GM21786 (cell line): ENCODE data around the gene PPT2.

Experiments used
- ATAC-seq: cut with Tn5 transposase; IDR thresholded peaks from one replicate; pipeline ENCODE4 v1.9.1; 2021; ENCODE audit not compliant: unreplicated experiment

The PPT2 gene

DNA sequence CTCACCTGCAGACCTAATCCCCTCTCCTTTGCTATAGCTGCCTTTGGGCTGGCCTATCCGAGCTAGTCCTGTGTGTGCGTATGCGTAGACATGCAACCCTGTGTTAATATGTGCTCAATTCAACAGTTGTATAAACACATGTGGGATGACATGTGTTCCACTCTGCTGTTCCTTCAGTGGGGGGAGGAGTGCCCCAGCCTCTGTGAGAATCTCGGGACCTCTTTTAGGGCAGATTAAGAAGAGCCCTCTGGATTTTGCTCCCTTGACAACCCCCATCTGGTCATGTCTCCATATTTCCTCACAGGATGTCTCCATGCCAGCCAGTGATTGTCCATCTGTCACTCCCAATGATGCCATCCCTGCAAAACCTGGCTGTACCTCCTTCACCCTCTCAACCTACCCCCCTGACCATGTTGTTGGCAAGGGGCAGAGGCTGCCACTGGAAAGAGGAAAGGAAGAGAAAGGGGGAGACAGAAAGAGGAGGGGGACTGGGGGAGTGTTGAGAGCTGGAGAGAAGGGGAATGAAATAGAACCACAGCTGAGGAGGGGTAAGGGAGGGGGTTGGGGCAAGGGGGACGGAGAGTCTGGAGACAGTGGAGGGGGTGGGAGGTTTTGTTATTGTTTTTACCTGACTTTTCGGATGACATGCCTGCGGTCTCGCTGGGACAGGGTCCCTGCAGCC, 2.6 kb upstream of the PPT2 start:
- ATAC-seq = no peak

DNA sequence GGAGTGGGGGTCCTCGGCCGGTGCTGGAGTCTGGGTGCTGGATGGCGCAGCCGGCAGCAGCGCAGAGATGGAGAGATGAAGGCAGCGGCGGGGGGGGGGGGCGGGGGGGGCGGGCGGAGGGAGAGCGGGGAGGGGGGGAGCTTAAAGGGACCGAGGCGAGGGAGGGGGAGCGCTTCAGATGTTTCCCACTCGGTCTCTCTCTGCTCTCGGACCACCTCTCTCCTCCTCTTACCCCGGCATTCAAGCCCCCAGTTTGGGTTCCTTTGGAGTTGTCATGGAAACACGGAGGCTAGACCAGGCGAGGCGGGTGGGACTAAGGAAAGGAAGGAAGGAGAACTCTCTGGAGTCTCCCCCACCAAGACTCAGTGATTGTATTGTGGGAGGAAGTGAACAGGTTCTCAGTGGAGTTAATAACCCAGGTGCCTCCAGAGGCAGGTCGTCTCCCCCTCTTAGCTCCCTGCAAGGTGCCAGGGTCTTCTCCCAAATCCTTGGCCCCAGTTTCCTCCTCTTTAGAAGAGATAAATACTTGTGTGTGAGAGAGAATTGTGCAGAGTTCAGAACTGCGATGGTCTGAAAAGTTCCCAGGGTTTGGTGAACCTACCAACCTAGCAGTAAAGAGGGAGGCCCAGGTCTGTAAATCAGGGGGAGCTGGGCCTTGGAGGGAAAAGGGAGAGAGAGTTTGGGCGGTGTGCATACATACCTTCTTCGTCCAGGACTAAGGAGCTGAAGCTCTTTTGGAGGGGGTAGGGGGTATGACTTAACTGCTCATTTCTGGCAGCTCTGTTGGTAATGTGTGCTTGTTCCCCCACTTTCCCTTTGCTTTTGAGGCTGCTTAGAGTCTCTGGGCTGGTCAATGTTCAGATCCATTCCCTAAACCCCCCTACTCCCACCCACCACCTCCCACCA, 1.8 kb upstream of the PPT2 start, which contains the start of gene PRRT1:
TSS of gene PRRT1 (minus strand) at position 77 of the 906 bp plus-strand sequence. CDS start 112 bp downstream, outside the sequence.
- no peak for ATAC-seq

DNA sequence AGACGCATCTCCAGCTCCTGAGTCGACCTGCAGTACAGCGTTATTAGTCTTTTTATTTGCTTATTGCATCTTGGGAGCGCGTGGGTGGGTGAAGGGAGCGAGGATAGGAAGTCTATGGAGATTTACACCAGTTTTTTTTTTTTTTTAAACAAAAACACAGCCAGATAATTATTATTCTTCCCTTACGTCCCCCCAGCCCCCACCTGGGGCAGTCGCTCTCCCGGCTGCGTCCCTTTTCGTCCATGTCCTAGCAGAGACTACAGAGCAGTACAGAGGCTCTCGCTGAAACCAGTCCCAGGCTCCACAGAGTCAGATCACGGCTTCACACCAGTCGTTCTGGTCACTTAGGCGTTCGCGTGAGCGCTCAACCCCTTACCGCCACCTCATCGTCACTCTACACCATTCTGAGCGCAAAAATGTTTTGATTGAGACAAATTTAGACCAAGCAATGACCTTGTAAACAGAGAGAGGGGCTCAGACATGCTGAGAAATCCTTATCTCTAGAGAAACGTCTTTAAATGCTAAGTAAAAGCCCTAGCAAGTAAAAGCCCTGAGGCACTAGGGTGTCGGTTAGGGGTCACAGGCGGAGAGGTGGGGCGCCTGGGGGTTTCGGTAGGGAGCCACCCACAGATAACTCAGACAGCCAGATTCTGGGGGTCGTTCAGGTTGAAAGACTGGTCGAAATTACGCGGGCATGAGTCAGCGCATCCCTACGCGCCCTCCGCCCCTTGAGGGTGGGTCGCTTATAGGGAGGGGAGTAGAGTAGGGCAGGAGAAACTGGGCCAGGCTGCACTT, 975 bp upstream of the PPT2 start:
- no peak for ATAC-seq

DNA sequence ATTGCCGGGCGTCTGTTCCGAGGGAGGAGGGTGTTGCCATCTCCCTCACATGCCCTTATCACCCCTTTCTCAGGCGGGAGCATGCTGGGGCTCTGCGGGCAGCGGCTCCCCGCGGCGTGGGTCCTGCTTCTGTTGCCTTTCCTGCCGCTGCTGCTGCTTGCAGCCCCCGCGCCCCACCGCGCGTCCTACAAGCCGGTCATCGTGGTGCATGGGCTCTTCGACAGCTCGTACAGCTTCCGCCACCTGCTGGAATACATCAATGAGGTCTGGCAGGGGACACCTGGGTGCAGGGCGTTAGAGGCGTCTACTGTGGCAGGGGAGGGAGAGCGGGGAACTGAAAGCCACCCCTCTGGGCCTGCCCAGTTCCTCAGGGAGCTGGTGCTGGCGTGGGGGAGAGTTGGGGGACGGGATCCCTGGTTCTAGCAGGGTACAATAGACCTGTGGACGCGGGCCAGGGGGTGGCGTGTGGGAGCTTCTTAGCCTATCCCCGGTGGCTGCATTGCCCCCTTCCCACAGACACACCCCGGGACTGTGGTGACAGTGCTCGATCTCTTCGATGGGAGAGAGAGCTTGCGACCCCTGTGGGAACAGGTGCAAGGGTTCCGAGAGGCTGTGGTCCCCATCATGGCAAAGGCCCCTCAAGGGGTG, 697 bp downstream of the PPT2 start:
- ATAC-seq = no peak

DNA sequence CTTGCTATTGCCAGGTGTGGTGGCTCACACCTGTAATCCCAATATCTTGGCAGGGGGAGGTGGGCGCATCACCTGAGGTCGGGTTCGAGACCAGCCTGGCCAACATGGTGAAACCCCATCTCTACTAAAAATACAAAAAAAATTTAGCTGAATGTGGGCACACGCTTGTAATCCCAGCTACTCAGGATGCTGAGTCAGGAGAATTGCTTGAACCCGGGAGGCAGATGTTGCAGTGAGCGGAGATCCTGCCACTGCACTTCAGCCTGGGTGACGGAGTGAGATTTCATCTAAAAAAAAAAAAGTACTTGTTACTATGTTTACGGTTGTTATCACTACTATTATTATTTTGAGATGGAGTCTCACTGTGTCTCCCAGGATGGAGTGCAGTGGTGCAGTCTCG, 3.0 kb downstream of the PPT2 start:
- no peak for ATAC-seq

DNA sequence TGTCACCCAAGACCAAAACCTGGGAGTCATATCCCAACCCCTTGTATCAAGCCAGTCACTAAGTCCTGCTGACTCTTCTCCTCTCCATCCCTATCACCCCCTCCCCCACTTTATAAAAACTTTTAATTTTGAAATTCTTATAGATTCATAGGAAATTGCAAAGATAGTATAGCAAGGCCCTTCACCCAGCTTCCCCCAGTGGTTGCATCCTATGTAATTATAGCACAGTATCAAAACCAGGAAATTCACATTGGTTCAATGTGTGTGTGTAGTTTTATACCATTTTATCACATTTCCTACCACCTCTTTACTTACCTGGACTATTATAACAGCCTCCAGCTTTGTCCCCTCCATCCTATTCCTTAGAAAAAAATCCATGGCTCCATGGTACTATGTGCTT, 4.1 kb downstream of the PPT2 start:
- ATAC-seq = no peak

DNA sequence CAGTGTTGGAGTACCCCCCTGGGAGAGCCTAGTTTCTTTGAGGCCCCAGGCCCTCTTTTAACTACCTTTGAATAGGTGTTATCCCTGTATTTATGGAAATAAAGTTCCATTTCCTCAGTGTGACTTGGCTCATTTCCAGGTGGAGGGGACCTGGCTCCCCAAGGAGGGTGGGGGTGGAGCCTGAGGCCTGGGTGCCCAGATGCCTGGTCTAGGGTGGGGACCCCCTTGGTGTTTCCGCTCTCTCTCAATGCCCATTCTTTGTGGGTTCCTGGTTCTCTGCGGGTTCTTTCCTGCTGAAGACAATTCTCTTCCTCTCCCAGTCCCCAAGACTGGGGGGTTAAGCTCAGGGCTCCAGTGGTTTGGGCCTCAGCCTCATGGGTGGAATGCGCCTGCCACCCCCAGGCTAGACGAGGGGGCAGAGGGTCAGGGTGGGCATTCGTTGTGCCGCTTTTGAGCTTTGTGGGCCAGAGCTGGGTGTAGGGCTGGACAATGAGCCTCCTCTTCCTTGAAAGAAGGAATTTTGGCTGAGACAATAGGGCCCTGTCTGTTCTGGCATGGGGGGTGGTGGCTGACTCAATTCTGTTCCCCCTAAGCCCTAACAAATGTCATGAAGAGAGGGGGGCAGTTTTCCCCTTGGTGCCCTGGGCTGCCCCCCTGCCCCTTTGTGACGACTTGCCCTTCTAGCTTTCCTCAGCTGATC, 9.8 kb downstream of the PPT2 start:
- ATAC-seq = no peak

DNA sequence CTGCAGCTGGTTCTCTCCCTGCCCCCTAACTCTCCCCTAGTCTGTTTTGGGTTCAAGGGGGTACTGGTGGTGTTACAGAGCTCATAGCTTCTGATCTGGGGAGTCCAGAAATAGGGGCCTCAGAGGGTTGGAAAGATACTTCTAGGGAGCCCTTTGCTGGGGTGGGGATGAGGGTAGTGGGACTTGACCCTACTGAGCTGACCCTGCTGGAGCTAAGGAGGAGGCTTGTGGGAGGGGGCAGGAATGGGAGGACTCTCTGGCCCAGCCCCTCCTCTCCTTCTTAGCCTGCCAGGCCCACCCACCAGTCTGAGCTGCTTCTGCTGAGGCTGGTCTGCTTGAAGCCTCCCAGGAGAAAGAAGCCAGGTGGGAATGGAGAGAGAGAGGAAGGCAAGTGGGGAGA, 10.4 kb downstream of the PPT2 start, which contains the start of gene EGFL8:
TSS of gene EGFL8 (plus strand) at position 301 of the 400 bp plus-strand sequence. CDS start 1,571 bp downstream, outside the sequence.
- ATAC-seq = no peak

DNA sequence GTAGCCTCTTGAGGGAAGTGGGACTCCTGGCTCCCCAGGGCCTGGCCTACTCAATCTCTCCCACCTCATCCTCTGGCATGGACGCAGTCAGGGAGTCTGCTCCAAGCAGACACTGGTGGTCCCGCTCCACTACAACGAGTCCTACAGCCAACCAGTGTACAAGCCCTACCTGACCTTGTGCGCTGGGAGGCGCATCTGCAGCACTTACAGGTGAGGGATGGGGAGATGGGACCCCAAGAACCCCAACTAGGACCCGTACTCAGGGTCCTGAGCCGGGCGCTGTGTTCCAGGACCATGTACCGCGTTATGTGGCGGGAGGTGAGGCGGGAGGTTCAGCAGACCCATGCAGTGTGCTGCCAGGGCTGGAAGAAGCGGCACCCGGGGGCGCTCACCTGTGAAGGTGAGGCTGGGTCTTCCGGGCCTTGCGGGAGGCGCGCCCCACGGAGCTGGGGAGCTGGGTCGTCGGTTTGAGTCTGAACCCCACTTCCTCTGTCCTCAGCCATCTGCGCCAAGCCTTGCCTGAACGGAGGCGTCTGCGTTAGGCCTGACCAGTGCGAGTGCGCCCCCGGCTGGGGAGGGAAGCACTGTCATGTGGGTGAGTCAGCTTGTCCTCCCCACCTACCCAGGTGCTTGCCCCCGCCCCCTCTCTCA, 12.6 kb downstream of the PPT2 start:
- ATAC-seq = no peak

DNA sequence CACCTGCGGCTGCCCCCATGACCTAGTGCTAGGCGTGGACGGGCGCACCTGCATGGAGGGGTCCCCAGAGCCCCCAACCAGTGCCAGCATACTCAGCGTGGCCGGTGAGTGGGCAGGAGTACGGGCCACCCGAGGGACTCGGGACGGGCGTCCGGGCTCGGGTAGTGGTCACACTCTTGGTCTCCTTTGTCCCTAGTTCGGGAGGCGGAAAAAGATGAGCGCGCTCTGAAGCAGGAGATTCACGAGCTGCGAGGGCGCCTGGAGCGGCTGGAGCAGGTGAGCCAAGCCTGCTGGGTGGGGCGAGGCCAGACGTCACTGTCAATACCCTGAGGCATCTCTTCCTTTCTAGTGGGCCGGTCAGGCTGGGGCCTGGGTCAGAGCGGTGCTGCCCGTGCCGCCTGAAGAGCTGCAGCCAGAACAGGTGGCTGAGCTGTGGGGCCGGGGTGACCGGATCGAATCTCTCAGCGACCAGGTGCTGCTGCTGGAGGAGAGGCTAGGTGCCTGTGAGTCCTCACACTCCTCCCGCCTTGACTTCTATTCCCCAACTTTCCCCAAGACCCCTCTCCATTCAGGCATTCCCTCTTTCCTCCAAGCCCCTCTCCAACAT, 13.3 kb downstream of the PPT2 start:
- ATAC-seq = no peak

DNA sequence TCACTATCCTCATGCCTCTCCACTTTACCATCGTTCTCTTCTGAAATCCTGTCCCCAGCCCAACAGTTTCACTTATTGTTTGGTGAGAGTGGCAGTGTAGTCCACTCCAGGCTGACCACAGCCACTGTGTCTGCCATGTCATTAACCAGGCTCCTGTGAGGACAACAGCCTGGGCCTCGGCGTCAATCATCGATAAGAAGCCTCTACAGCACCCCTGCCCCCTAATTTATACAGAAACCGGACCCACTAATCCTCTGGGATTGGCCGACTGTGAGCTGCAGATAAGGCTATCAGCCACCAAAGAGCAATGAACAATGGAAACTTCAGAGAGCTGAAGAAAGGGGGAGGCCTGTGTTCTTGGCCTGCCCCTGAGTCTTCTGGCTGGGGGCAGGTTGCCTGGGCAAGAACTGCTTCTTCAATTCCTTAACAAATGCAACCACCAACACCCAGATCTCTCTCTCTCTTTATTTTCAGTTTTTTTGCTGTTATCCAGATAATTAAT, 13.9 kb downstream of the PPT2 start:
- ATAC-seq = no peak

DNA sequence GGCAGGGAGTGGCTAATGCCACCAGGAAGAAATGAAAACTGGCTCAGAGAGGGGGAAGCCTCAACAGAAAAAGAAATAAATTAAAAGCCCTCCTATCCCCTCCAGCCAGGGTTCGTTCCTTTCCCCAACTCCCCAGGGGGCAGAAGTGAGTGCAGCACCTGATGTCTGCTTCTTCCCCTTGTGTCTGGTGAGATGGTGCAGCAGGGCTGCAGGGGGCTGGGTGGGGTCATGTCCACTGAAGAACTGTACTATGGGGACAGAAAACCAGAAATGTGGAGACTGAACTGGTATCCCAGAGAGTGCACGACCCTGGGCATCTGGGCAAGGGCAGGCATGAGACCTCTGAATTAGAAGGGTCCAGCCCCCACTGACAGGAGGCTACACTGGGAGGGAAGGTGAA, 14.4 kb downstream of the PPT2 start:
- no peak for ATAC-seq

DNA sequence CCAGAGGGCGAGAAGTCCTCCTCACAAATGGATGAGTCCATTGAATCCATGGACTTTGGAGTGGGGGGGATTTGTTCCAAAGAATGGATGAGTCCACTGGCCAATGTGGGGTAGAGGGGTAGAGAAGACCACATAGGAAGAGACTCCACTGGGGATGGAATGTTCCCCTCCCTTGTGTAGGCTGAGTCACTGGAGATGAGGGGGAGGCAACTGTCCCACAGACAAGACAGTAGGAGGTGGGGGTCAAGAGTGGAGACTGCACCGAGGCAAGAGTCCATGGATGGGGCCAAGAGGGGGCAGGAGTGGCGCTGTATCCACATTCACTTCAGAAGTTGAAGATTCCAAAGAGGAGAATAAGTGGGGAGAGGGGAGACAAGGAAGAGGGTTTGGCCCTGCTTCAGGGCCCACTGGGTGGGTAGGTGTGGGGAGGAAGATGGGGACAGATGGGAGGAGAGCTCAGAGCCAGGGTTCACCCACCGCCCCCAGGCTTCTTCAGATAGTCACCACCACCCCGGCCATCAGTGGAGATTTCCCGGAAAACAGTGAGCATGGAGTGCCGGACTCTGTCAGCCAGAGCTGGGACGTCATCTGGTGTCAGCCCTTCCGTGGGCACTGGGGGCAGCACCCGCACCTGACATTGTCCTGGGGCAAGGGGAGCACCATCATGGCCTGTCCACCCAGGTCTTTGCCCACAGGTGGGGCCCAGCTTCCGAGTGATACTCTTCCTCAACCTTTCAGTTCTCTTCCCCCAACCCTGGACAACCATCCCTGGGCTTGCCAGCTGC, 15.1 kb downstream of the PPT2 start:
- ATAC-seq = no peak

DNA sequence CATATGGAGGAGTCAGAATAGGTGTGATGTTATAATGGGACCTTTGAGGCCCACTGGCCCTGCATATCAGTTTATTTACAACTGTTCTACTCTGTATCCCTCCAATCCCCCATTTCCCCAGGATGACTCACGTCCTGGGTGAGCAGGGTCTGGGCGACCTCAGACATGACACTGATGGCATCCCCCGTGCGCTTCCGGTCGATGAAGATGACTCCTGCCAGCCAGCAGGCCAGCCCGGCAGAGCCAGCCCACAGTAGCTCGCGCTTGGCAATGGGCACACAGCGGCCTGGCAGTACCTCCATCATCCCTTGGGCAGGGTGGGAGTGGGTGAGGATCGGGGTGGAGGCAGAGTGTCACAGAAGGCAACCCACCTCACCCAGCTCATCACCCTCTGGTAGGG, 16.4 kb downstream of the PPT2 start:
- ATAC-seq = no peak

DNA sequence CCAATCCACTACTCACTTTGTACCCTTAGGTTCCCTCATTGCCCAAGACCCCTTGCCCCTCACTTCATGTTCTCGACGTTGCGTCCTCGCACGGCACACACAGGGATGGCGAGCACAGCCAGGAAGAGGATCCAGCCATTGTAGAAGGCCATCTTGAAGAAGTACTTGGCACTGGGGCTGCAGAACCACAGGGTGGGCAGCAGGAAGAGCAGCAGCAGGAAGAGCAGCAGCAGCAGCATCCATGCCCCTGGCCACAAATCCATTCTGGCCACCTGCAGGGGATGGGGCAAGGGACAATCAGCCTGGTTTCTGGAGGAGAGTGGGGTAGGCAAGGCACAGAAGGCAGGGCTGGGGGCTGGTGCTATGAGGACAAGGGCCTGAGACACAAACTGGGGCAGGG, 17.3 kb downstream of the PPT2 start:
- no peak for ATAC-seq

DNA sequence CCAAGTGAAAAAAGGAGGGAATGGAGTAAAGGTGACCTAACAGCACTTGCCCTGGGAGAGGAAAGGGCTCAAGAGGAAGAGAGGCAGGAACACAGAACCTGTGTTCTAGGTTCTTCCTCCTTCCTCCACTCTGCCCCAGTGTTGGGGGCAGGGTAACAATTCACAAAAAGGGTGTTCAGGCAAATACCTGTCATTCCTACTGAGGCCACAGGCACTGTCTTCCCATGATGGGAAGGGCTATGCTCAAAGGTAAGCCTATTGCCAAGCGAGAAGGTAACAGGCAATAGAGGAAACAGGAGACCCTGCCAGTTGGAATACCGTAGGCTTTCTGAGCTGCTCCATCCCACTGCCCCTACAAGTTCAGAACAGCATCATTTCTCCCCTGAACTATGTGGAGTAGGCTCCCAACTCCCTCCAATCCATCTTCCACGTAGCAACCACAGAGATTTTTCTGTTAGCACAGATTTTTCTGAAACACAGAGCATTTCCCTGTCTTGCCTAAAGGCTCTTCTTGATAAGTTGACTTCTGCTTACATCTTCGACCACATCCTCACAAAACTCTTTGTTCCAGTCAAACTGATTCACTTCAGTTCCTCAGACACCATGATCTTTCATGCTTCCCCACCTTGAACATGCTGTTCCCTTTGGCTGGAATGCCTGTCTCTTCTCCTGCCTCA, 19.2 kb downstream of the PPT2 start:
- ATAC-seq = no peak

DNA sequence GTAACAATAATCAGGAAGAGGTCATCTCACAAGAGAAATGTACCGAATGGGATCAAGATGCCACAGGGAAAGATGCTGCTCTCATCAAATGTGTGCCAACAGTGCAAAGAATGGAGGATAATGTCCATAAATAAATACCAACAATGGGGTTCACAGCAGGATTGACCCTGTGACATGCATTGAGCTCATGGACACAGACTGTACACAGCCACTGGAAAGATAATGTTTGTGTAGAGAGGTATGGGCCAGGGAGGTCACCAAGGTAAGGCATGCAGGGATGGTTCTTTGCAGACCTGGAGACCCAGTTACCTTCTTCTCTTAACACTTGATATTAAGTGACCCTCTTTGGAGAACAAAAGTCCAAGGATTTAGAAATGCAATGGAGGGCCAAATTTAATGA, 20.5 kb downstream of the PPT2 start:
- ATAC-seq = no peak

DNA sequence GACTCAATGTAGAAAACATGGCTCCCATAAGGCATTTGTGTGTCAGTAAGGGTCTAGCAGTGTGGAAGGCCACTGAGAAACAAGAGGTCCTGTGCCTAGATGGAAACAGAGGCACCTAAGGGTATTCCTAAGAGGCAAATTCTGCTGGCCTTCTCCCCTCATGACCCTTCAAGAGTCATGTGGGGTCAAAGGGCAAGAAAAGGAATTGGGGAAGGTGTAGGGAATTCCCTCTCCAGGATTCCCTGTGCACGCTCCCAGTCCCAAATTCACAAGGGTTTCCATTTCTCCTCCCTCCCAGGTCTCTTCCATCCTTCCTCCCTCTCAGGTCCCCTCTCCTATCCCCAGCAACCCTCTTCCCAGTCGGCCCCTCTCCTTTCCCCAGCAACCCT, 21.4 kb downstream of the PPT2 start:
- ATAC-seq = no peak
